A673 (cell line): ENCODE results near the gene ZNF579. TPM values are rescaled to one million over a fixed set of nuclear protein-coding genes. Genes with fewer than 3 reads are reported as not detected.
A peak's percentile ranks its signal among the peaks of the same experiment; 100 is the strongest.
"Not testable (repeated sequence)": the region's sequence is repeated elsewhere in the genome, so short reads cannot be mapped to it uniquely, and the experiment has no call there.

Source experiments
- BruUV-seq: library from RNA; stranded (reverse); fragments of 400-500 nt; replicated peaks from 2 replicates; lab custom pipeline; 2021; lab: Mats Ljungman, UMichigan
- CTCF ChIA-PET: fragments of 300-600 bp; sonication (Branson Sonifier 250); formaldehyde crosslinking; loops from one replicate; lab custom pipeline; 2022; ENCODE audit warnings: antibody characterized with exemption; lab: Charles Lee
- POLR2A ChIA-PET: fragments of 300-600 bp; sonication (Branson Sonifier 250); formaldehyde crosslinking; loops from one replicate; lab custom pipeline; 2022; ENCODE audit warnings: antibody characterized with exemption; ENCODE audit not compliant: low non-redundant PET; lab: Charles Lee
- DNase-seq: peaks from one replicate; pipeline ENCODE4 v3.0.0-alpha.2; 2015; ENCODE audit warnings: low spot score
- H3K27ac ChIP-seq: fragments of 200-600 bp; sonication (generic); 2 replicates; pipeline ENCODE4 v1.5.1; 2016; ENCODE audit warnings: mixed run types, low read depth, mild to moderate bottlenecking, mixed read lengths, antibody characterized with exemption, low read length; ENCODE audit not compliant: poor library complexity, severe bottlenecking
- H3K27me3 ChIP-seq: fragments of 200-600 bp; sonication (generic); replicated peaks from 2 replicates; pipeline ENCODE4 v1.6.1; 2017; ENCODE audit warnings: mixed run types, low read depth, mild to moderate bottlenecking, mixed read lengths, antibody characterized with exemption, low read length; ENCODE audit not compliant: insufficient read depth, poor library complexity
- H3K36me3 ChIP-seq: fragments of 200-600 bp; sonication (generic); 2 replicates; pipeline ENCODE4 v1.6.1; 2016; ENCODE audit warnings: mixed run types, mild to moderate bottlenecking, mixed read lengths, antibody characterized with exemption, low read length; ENCODE audit not compliant: insufficient read depth, poor library complexity, severe bottlenecking
- H3K4me1 ChIP-seq: fragments of 200-600 bp; sonication (generic); 2 replicates; pipeline ENCODE4 v1.6.1; 2017; ENCODE audit warnings: mixed run types, mild to moderate bottlenecking, mixed read lengths, antibody characterized with exemption, low read length; ENCODE audit not compliant: insufficient read depth, poor library complexity, severe bottlenecking
- H3K4me3 ChIP-seq: fragments of 200-600 bp; sonication (generic); 2 replicates; pipeline ENCODE4 v1.5.1; 2016; ENCODE audit warnings: low read depth, mixed run types, mild to moderate bottlenecking, mixed read lengths, low read length; ENCODE audit not compliant: poor library complexity, severe bottlenecking
- H3K9me3 ChIP-seq: fragments of 200-600 bp; sonication (generic); 2 replicates; pipeline ENCODE4 v1.6.1; 2016; ENCODE audit warnings: mixed run types, low read depth, mild to moderate bottlenecking, mixed read lengths, antibody characterized with exemption, low read length; ENCODE audit not compliant: poor library complexity, severe bottlenecking
- CTCF ChIP-seq: fragments of 300-800, 200-600 bp; sonication (generic); conservative IDR thresholded peaks from 2 replicates; pipeline ENCODE4 v1.5.1; 2017; ENCODE audit warnings: low read depth, mild to moderate bottlenecking, antibody characterized with exemption, low read length, moderate library complexity, mixed read lengths
- EZH2 ChIP-seq: fragments of 200-600 bp; sonication (generic); IDR thresholded peaks from 2 replicates; pipeline ENCODE4 v1.6.1; 2017; ENCODE audit warnings: borderline replicate concordance, low read depth, mild to moderate bottlenecking, mixed read lengths, antibody characterized with exemption, low read length; ENCODE audit not compliant: poor library complexity, severe bottlenecking
- intact Hi-C: fragments of 100-400 bp; cut with micrococcal nuclease; formaldehyde crosslinking; loops from one replicate; pipeline ENCODE4 v1.10.0; 2022; ENCODE audit not compliant: unreplicated experiment
- total RNA-seq: library from RNA; stranded (reverse); gene quantifications from 2 replicates; pipeline ENCODE4 v1.2.3, GENCODE V29; 2021

Gene ZNF579
- total RNA-seq, 1 experiment from 2014 or later = 27.5 TPM

- Histone ChIP-seq H3K27ac (peak overlapping the region; percentile 90), H3K4me3 (no peak overlapping the region), H3K27me3 (no peaks in the 10 kb centered on the region), H3K36me3 (no peaks in the 10 kb centered on the region), H3K4me1 (peaks cover 22% of the 10 kb centered on the region), H3K9me3 (no peaks in the 10 kb centered on the region)
- BruUV-seq = no TSS peak
- POLR2A ChIA-PET = no interaction called here
- intact Hi-C loops = no loop called here
- CTCF ChIA-PET = no interaction called here
- no peak for DNase-seq
- TF ChIP-seq EZH2 (no peak), CTCF (no peak)
These were observed 4.2 kb upstream of the ZNF579 start for GRCh38 chr19:55584871-55585270.

- H3K27me3 ChIP-seq, H3K27ac ChIP-seq, DNase-seq, H3K36me3 ChIP-seq, H3K9me3 ChIP-seq, H3K4me3 ChIP-seq, BruUV-seq, intact Hi-C loops: not testable (repeated sequence)
- ChIA-PET CTCF (interaction anchor here (0.6 kb wide), 1 partner anchor 17 kb away, joined by 7 read pairs; no protein-coding TSS in a partner anchor), POLR2A (interaction anchor here (0.6 kb wide), 1 partner anchor 13 kb away, joined by 8 read pairs; no protein-coding TSS in a partner anchor)
- peaks cover 22% of the 10 kb centered on the region for H3K4me1 ChIP-seq
These were observed 3.2 kb upstream of the ZNF579 start for GRCh38 chr19:55583897-55584296.

GRCh38 chr19:55582284-55582683, 1.6 kb upstream of the ZNF579 start:
- H3K9me3 ChIP-seq, H3K27ac ChIP-seq, intact Hi-C loops, DNase-seq, BruUV-seq, CTCF ChIA-PET, H3K4me3 ChIP-seq, POLR2A ChIA-PET, H3K27me3 ChIP-seq: not testable (repeated sequence)
- H3K36me3 ChIP-seq = peaks cover 12% of the 10 kb centered on the region
- peaks cover 22% of the 10 kb centered on the region for H3K4me1 ChIP-seq

- H3K4me3 ChIP-seq = no peak overlapping the region
- no TSS peak for BruUV-seq
- H3K4me1 ChIP-seq = peaks cover 17% of the 10 kb centered on the region
- CTCF ChIA-PET = no interaction called here
- H3K9me3 ChIP-seq = no peaks in the 10 kb centered on the region
- DNase-seq = no peak
- TF ChIP-seq CTCF (no peak), EZH2 (no peak)
- POLR2A ChIA-PET = interaction anchor here (0.5 kb wide), 1 partner anchor 17 kb away, joined by 3 read pairs; the partner anchor contains the start of gene FIZ1
- intact Hi-C loops = no loop called here
- H3K27me3 ChIP-seq = no peaks in the 10 kb centered on the region
- H3K27ac ChIP-seq = no peak overlapping the region
- H3K36me3 ChIP-seq = peaks cover 15% of the 10 kb centered on the region
These were observed 1.2 kb upstream of the ZNF579 start for GRCh38 chr19:55581823-55582223.
